Suppressor macrophage treated with lipopolysaccharide for 1 hour (primary cell): Measurements from ENCODE around the gene INHBB.

Source experiments
- DNase-seq, 3 donors: peaks; one replicate each; pipeline ENCODE4 v3.0.0-alpha.2; 2020 to 2022

The INHBB gene

GRCh38 chr2:120398996-120399888 lies 53.3 kb downstream of the INHBB start:
- no peak for DNase-seq

- DNase-seq: no peak
These were observed 53.9 kb downstream of the INHBB start for GRCh38 chr2:120399889-120400240.

GRCh38 chr2:120400551-120400950 lies 54.6 kb downstream of the INHBB start:
- no peak for DNase-seq
